ENCODE data around the gene LPP.

Gene LPP

DNA sequence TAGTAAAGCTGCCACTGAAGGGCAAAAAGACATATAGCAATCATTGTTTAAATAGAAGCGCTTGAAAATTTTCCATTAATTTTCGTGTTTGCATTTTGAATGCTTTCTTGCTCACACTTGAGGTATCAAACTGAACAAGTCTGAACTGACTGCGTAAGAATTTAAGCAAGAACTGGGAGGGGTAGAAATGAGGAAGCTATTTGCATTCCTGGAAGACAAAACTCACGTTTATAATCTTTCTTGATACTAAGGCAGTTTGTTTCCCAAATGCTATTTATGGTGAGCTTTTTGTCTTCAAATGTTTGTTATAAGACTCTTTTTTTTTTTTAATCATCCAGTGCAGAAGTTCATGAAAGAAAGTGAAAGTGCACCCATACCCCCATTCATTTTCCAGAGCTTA, 518.0 kb downstream of the LPP start:
- no peak for DNase-seq (ENCODE audit: low read depth, low spot score)

DNA sequence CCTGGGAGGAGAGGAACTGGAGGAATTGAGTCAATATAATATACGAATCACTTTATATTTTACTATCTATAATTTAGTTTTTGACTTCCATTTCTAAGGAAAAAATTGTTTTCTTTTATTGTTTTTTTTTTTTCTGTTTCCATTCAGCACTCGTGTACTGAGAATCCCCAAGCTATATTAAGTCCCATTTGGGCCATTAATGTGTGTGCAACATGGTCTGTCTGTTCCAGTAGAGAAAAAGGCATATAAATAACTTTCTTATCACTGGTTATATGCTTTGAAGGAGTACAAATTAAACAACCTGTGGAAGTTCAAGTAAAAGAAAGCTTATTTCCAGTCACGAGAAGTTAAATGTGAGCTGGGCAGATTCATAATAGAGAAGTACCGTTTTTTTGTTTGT, 518.9 kb downstream of the LPP start:
- no peak for DNase-seq (ENCODE audit: low read depth, low spot score)

DNA sequence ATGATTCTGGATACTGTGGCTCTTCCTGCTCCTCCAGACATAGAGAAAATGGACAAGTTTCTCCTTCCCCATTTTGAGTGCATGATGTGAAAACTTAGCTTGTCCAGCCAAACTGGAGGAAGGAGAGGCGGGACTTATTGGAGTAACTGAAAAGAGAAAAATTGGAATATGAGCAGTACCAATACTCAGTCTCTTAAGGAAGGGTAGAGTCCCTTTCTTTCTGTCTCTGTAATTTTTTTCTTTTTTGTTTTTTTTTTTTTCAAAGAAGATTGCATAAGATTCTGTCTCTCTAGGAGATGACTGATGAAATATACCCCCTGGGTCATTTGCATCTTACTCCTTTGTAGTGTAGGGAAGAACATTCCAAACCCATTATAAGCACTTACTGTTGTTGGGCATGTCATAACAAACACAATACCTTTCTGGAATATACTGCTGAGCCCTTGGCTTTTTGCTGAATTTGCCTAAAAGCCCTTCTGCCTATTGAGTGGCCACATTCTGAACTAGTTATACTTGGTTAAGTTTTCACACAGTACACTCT, 519.8 kb downstream of the LPP start:
- no peak for DNase-seq (ENCODE audit: low read depth, low spot score)

DNA sequence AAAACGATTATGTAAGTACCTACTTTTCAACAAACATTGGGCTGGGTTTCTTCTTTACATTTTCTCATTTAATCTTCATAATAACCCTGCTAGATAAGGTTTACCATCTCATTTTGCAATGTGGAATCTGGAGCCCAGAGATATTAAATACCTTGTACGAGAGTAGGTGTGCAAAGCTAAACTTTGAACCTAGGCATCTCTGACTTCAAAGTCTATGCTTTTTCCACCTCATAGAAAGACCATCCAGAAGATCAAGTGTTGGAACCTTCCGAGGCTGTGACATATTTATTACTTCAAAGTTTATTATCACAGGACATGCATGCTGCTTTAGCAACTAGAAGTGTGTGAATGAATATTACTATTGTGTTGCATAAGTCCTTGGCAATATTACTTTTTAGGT, 520.6 kb downstream of the LPP start:
- no peak for DNase-seq (ENCODE audit: low read depth, low spot score)

DNA sequence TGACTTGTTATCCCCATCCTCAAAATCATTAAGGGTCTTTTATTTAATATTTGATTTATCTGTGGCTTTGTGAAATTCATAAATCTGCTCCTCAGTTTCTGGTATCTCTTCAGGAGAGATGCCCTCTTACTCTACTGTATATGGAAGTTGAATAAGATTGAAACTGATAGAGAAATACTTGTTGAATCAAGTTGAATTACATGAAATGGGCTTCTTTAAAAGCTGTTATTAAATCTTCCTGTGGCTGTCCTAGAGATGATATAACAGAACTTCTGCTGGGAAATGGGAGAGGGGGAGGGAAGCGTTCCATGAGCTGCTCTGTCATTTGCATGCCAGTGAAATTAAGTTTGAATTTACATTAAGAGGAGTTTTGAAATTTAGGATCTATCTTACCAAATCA, 523.4 kb downstream of the LPP start:
- no peak for DNase-seq (ENCODE audit: low read depth, low spot score)

DNA sequence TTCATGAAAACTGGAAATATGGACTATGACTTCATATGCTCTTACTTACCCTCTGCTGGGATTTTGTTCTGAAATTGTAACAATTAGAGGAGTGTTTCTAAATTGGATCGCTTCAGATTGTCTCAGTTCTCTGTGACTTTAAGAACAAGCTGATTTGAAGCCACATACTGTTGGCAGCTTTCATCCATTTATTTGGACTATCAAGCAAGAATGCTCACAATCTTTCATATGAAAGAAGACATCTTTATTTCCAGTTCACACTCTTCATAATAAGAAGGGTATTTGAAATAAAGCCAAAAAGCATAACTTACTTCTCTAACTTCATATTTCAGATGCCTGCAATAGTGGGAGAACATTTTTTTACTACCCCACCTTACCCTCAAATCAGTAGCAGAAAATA, 526.2 kb downstream of the LPP start:
- DNase-seq (ENCODE audit: low read depth, low spot score), result no peak

DNA sequence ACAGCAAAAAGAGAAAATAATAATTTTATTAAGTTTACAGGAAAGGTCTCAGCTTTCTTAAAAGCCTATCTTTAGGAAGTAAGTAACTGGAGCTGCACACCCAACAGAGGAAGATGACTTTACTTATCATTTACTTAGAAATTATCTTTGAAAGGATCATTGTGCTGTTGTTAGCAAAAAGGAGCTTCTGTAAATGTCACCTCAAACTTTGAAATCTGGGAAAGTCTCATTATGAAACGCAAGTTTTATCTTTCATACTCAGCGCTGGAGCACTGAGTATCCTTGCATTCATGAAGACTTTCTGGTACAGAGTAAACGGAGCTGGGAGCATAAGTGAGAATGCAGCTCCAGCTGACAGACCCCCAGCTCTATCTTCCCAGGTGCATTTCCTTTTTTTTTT, 526.6 kb downstream of the LPP start:
- DNase-seq (ENCODE audit: low read depth, low spot score), result no peak

DNA sequence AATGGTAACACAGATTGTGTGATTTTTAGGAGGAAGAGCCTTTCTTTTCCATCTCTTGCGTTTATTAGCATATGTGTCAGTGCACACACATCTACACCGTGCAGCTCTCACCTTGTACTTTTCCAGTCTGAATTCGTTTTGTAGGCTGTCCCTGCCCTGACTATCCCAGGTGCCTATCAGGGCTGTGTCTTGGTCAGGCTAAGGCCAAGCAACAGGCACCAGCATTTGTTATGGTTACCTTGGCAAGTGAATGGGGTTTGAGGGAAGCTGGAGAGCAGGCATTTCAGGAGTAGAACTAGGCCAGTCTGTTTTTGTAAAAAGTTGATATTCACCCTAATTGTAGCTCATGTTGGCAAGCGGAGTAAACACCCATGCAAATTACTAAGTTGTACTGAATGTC, 528.4 kb downstream of the LPP start:
- no peak for DNase-seq (ENCODE audit: low read depth, low spot score)

DNA sequence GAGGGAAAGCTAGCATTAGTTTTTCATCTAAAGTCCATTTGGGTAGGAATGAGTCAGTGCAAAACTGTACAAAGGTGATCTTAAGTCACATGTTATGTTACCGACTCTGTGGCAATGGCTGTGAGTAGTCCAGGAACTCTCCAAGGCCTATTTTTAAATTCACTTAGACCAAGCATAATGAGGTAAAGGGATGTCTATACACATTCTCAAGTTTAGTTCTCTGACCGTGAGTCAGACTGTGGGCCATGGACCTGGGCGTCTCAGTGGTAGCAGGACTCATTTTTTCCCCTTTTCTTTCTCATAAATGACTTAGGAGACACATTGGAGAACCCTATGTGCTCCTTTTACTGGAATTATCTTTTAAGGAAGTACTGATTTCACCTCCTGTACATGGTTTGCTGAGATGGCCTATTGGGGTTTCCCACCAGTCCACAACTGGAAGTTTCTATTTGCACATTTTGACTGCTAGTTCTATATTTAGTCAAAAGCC, 529.1 kb downstream of the LPP start:
- DNase-seq (ENCODE audit: low read depth, low spot score), result no peak

DNA sequence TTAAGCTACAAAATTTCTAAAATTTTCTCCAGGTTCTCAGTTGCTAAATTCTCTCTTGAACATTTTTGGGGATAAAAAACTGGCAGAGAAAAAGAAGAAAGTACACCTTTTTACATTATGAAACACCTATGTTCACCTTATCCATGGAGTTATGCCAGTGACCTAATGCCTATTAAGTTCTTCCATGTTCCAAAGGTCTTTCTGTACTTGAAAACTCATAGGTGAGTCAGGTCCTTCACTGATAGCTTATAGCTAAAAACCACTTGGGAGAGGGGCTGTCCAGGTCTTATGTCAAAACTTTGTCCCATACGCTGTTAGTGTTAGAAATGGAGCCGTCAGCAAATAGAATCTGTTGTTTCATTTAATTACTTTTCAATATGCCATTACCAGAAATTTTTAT, 530.3 kb downstream of the LPP start:
- no peak for DNase-seq (ENCODE audit: low read depth, low spot score)

DNA sequence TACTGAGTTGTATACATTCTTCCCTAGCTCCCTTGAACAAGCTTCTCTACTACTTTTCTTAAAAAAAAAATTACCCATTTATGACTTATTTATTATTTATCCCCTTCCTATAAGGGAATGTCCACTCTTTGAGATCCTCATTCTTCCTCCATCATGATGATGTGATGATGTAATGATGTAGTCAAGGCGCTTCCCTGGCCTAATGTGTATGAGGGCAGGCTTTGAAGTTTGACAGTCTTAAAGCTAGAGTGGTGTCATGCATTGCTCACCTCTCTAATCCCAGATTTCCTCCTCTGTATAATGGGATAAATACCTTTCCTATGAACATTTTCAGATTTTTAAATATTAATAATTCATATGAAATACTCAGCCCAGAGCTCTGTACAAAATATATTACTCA, 531.8 kb downstream of the LPP start:
- no peak for DNase-seq (ENCODE audit: low read depth, low spot score)

DNA sequence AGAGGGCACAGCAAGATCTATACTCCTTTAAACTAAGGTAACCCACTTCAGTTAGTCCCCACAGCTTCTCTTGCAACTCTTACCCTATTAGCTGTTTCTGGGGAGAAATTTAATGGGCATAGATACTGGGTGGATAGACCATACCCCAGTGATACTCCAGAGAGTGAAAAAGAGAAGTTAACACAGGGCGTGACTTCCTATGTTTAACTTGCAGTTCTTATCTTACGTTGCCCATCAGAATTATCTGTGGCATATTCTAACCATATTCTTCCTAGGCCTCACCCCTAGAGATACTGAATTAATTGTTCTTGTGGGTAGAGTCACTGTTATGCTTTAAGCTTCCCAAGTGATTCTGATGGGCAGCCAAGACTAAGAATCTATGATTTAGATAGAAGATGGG, 532.4 kb downstream of the LPP start:
- no peak for DNase-seq (ENCODE audit: low read depth, low spot score)

DNA sequence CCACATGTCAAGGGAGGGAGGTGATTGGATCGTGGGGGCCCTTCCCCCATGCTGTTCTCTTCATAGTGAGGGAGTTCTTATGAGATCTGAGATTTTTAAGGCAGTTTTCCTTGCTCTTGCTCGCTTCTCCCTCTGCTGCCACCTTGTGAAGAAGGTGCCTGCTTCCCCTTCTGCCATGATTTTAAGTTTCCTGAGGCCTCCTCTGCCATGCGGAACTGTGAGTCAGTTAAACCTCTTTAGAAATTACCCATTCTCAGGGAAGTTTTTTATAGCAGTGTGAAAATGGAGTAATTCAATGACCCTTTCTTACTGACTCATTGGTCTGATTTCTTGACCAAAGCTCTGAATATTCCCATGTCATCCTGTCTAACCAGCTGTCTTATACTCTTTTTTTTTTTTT, 533.4 kb downstream of the LPP start:
- no peak for DNase-seq (ENCODE audit: low read depth, low spot score)

DNA sequence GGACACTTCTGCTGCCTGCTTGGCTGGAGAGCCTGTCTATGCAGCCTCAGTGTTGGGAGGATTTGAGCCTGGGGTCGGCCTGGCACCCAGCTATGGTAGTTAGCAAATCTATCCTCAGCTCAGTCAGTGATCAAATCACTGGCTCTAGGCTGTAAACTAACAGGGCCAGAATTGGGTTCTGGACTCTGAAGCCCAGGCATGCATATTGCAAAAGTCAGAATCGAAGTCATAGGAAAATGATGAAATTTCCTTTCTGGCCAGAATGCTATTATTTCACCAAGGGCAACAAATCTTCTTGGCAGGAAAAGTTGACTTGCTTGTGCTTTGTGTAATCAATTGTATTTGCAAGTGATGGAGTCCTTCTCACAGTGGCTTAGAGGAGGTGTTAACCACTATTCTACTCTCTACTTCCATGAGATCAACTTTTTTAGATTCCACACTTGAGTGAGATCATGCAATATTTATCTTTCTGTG, 535.2 kb downstream of the LPP start:
- DNase-seq (ENCODE audit: low read depth, low spot score), result no peak

DNA sequence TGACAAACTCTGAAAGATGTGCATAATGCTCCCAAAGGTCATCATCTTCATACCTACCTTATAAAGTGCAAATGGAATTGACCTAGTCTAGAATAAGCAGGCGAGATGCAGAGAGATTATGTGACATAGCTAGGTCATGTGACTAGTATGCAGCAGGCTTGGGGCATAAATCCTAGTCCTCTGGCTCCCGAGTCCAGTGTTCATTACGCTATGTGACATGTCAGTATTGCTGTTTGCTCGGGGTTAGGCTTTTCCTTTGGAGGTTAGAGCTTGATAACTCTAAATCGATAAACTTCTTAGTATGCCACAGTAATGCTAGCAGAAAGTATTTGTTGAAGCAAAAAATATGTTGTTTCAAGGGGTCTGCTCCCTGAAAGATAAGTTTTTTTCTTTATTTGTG, 536.1 kb downstream of the LPP start:
- no peak for DNase-seq (ENCODE audit: low read depth, low spot score)

DNA sequence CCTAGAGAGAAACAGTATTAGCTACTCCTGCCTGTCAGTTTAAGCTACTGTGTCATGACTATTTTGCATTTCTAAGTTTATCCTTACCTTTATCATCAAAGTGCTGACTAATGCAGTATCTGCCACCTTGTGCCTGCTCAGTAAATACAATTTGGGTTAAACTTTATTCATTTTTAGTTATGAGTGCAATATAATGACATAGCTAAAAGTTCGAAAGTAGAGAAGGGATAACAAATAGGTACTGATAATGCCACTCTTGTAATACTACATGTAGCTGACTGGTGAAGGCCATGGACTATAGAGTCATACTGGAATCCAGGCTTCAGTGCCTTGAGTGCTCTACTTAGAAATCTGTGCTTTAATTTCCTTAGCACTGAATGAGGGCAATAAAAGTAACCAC, 537.0 kb downstream of the LPP start:
- DNase-seq (ENCODE audit: low read depth, low spot score), result no peak

DNA sequence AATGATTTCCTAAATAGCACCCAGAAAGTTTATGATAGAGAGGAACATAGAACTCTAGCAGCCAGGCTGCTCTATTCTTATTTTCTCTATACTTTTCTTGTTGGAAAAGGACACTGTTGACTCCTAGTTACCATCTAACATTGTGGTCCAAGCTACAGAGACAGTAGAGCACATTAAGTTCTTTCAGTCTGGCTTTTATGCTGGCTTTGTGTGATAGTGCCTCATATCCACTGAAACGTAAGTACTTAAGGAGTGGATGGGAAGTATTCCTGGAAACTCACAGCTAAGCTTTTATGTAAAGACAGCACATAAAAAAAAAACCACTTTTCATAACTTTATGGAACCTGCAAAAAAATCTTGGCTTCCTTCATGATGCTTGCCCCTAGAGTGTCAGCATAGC, 537.7 kb downstream of the LPP start:
- DNase-seq (ENCODE audit: low read depth, low spot score), result no peak

DNA sequence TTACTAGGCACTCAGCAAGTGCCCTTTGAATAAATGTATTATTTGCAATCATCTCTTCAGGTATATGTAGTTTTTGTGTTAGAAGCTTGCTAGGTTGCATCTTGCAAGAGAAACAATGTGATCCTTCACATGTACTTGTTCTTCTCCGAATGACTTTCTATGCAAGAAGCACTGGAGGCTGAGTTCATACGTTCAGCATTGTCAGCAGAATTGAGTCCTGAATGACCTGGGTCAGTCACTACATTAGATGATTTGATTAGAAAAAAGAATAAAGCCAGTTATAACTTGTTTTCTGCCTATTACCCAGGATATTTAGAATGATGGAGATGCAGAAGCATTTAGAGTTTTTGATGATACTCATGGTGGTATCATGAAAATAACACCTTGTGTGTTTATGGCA, 538.7 kb downstream of the LPP start:
- DNase-seq (ENCODE audit: low read depth, low spot score), result no peak

DNA sequence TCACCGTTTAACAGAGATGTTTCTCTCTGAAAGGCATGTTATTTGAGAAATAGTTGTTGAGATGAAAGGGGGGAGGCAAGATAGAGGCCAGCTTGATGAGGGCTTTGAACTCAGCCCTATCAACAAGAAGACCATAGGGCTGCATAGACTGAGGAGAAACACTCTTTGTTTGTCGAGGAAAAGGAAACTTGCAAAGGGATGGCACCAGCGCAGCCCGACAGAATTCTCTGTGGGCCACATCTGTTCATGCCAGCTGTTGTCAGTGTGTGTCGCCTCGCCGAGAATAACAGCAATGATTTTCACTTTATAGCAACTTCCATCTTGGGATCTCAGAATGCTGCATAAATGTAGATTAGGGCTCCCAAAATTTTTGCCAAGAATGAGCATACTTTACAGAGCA, 539.5 kb downstream of the LPP start:
- no peak for DNase-seq (ENCODE audit: low read depth, low spot score)

DNA sequence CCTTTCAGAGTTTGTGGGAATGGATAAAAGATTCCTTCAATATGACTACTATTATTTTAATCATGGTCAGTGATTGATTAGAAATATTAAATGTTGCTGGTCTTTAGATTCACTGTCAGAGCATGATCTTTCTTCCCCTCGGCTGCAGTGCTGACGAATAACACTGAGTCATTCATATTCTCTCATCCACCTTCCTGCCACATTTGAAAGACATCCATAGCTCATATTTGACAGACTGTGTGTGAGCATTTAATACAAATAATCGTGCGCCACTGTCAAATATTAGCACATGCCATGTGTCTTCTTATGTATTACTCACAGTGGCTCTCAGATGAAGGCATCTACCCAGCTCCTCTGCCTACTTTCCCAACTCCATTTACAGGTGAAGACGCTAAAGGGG, 541.3 kb downstream of the LPP start:
- no peak for DNase-seq (ENCODE audit: low read depth, low spot score)

DNA sequence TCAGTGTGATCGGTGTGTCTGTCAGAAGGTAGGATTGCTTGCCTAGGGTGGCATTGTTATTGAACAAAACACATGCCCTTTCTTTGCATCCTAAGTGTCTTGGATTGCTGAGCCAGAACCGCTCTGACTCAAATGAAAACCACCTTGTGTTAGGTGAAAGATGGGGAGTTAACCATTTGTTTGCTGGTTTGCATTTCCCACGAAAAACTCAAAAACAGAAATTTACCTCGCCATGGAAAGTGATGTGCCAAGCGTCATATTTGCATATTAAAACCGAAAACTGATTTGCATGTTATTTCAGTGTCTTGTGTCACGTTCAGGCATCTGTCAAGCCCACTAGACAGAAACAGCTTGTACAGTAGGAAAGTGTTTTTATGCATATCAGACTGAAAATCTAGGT, 543.2 kb downstream of the LPP start:
- DNase-seq (ENCODE audit: low read depth, low spot score), result no peak

DNA sequence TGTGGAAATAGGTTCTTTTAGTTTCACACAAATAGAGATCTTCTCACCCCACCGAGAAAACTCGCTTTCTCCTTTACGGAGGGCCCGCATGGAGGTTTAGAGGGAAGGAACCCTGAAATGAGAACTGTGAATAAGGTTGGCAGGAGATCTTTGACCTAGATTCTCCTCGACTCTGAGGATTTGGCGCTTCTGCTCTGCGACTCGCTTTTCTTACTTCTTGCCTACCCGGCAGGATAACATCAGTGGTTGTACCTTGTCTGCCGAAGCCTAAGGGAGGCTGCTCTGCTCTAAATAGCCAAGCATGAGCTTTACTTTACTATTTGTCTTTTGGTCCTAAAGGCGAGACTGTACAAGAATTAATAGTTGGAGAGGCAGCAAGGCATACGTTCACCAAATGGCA, 544.5 kb downstream of the LPP start:
- DNase-seq (ENCODE audit: low read depth, low spot score), result no peak

DNA sequence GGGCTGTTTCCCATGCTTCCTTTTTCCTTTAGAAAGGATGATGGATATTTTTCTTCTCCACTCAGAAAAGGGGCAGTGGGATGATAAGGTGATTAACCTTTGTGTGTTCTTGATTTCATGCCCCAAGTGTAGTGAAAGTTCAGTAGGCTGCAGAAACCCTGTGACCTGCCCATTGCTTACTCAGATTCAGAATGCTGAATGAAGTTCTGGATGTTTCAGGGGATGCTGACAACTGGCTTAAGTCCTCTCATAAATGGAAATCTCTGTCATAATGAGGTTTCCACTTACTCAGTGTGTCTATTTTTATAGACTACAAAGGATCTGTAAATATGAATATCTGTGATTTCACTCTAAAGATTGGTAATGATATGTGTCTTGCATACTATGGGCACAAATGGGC, 546.5 kb downstream of the LPP start:
- DNase-seq (ENCODE audit: low read depth, low spot score), result no peak

DNA sequence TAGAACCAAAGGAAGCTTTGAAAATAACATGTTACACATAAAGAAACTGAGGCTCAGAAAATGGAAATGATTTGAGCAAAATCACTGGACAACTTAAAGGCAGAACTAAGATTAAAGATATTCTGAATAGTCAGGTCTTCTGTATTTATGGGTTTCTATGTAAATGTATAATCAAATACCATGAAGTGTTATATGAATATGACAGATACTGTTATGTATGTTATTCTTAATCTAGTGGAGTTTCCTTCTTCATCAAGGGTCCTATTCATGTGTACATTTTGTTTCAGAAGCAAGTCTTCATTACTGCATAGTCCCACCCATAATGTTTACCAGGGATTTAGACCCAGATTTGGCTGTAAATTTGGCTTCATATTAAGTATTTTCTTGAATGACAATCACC, 547.0 kb downstream of the LPP start:
- no peak for DNase-seq (ENCODE audit: low read depth, low spot score)
